ENCODE measurements around the gene PCA3. TPM values are rescaled to one million over a fixed set of nuclear protein-coding genes. Genes with fewer than 3 reads are reported as not detected.

Gene PCA3
- total RNA-seq, 1 experiment from 2014 or later: not detected

- Histone ChIP-seq H3K9me3 (ENCODE audit: low read depth, low read length, poor library complexity, severe bottlenecking) (no peaks in the 10 kb centered on the region), H3K27ac (ENCODE audit: low read depth, low read length, poor library complexity, severe bottlenecking) (no peak overlapping the region), H3K36me3 (ENCODE audit: insufficient read depth, low read length, poor library complexity, severe bottlenecking) (no peaks in the 10 kb centered on the region), H3K27me3 (replicated peaks; ENCODE audit: insufficient read depth, low read depth, low read length, poor library complexity) (peaks cover 10% of the 10 kb centered on the region), H3K4me3 (ENCODE audit: low read depth, low read length, poor library complexity, severe bottlenecking) (no peak overlapping the region), H3K4me1 (ENCODE audit: insufficient read depth, low read length, poor library complexity, severe bottlenecking) (no peaks in the 10 kb centered on the region)
- no peak for DNase-seq (ENCODE audit: low spot score)
- ChIA-PET CTCF (no interaction called here), POLR2A (ENCODE audit: low non-redundant PET) (no interaction called here)
- TF ChIP-seq, protein P1, sequence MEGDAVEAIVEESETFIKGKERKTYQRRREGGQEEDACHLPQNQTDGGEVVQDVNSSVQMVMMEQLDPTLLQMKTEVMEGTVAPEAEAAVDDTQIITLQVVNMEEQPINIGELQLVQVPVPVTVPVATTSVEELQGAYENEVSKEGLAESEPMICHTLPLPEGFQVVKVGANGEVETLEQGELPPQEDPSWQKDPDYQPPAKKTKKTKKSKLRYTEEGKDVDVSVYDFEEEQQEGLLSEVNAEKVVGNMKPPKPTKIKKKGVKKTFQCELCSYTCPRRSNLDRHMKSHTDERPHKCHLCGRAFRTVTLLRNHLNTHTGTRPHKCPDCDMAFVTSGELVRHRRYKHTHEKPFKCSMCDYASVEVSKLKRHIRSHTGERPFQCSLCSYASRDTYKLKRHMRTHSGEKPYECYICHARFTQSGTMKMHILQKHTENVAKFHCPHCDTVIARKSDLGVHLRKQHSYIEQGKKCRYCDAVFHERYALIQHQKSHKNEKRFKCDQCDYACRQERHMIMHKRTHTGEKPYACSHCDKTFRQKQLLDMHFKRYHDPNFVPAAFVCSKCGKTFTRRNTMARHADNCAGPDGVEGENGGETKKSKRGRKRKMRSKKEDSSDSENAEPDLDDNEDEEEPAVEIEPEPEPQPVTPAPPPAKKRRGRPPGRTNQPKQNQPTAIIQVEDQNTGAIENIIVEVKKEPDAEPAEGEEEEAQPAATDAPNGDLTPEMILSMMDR (conservative IDR thresholded peaks at IDR 0.05; ENCODE audit: low read depth, low read length): no peak
- no peak for TF ChIP-seq EZH2 (IDR thresholded peaks at IDR 0.05; ENCODE audit: borderline replicate concordance, low read depth, low read length, poor library complexity, severe bottlenecking)
- intact Hi-C loops (cut with micrococcal nuclease; ENCODE audit: unreplicated experiment): no loop called here
- BruUV-seq (replicated peaks): no TSS peak
Measured at GRCh38 chr9:76820431-76820830, 56.2 kb downstream of the PCA3 start.

GRCh38 chr9:76827296-76828080 is 63.2 kb downstream of the PCA3 start:
- Histone ChIP-seq H3K9me3 (ENCODE audit: low read depth, low read length, poor library complexity, severe bottlenecking) (no peaks in the 10 kb centered on the region), H3K4me3 (ENCODE audit: low read depth, low read length, poor library complexity, severe bottlenecking) (no peak overlapping the region), H3K36me3 (ENCODE audit: insufficient read depth, low read length, poor library complexity, severe bottlenecking) (no peaks in the 10 kb centered on the region), H3K27ac (ENCODE audit: low read depth, low read length, poor library complexity, severe bottlenecking) (no peak overlapping the region), H3K27me3 (replicated peaks; ENCODE audit: insufficient read depth, low read depth, low read length, poor library complexity) (peaks cover 3% of the 10 kb centered on the region), H3K4me1 (ENCODE audit: insufficient read depth, low read length, poor library complexity, severe bottlenecking) (no peaks in the 10 kb centered on the region)
- BruUV-seq (replicated peaks): no TSS peak
- ChIA-PET CTCF (no interaction called here), POLR2A (ENCODE audit: low non-redundant PET) (no interaction called here)
- TF ChIP-seq, protein P1 (conservative IDR thresholded peaks at IDR 0.05; ENCODE audit: low read depth, low read length): no peak
- no peak for TF ChIP-seq EZH2 (IDR thresholded peaks at IDR 0.05; ENCODE audit: borderline replicate concordance, low read depth, low read length, poor library complexity, severe bottlenecking)
- DNase-seq (ENCODE audit: low spot score): no peak
- intact Hi-C loops (cut with micrococcal nuclease; ENCODE audit: unreplicated experiment): no loop called here

DNA sequence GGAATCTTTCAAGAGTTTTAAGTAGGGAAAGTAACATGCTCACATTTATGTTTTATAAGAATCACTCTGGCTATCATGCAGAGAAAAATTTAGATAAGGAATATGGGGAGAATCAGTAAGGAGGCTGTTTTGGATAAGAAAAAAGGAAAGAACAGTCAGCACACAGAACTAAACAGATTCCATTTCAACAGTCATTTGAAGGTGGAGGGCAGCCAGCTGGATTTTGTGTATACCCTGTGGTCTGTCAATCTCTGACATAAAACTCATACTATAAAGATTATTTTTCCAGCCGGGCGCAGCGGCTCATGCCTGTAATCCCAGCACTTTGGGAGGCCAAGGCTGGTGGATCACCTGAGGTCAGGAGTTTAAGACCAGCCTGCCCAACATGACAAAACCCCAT is 64.2 kb downstream of the PCA3 start:
- BruUV-seq (replicated peaks): no TSS peak
- no peaks in the 10 kb centered on the region for H3K4me1 ChIP-seq (ENCODE audit: insufficient read depth, low read length, poor library complexity, severe bottlenecking)
- H3K27me3 ChIP-seq (replicated peaks; ENCODE audit: insufficient read depth, low read depth, low read length, poor library complexity): peaks cover 2% of the 10 kb centered on the region
- intact Hi-C loops (cut with micrococcal nuclease; ENCODE audit: unreplicated experiment): no loop called here
- POLR2A ChIA-PET (ENCODE audit: low non-redundant PET): no interaction called here
- CTCF ChIA-PET: no interaction called here
- no peak overlapping the region for H3K4me3 ChIP-seq (ENCODE audit: low read depth, low read length, poor library complexity, severe bottlenecking)
- no peak for DNase-seq (ENCODE audit: low spot score)
- no peaks in the 10 kb centered on the region for H3K36me3 ChIP-seq (ENCODE audit: insufficient read depth, low read length, poor library complexity, severe bottlenecking)
- TF ChIP-seq, protein P1 (conservative IDR thresholded peaks at IDR 0.05; ENCODE audit: low read depth, low read length): no peak
- no peak for TF ChIP-seq EZH2 (IDR thresholded peaks at IDR 0.05; ENCODE audit: borderline replicate concordance, low read depth, low read length, poor library complexity, severe bottlenecking)
- H3K9me3 ChIP-seq (ENCODE audit: low read depth, low read length, poor library complexity, severe bottlenecking): no peaks in the 10 kb centered on the region
- no peak overlapping the region for H3K27ac ChIP-seq (ENCODE audit: low read depth, low read length, poor library complexity, severe bottlenecking)

All from A673 (cell line).